IMR-90 (cell line): ENCODE data around the gene ZDHHC14. TPM values are rescaled to one million over a fixed set of nuclear protein-coding genes. Genes with fewer than 3 reads are reported as not detected.

ENCODE experiments used
- ATAC-seq: fragments of 200-7000 bp; cut with Tn5 transposase; 2 replicates; pipeline ENCODE4 v1.9.1; 2020; ENCODE audit warnings: low read depth, mild to moderate bottlenecking, moderate library complexity
- BruUV-seq: library from RNA; stranded (reverse); fragments of 400-500 nt; replicated peaks from 2 replicates; lab custom pipeline; 2021; lab: Mats Ljungman, UMichigan
- CTCF ChIA-PET: fragments of 300-600 bp; formaldehyde crosslinking; extraction: SDS; loops from one replicate; lab custom pipeline; 2021; ENCODE audit warnings: antibody characterized with exemption; lab: Yijun Ruan, JAX
- POLR2A ChIA-PET: fragments of 300-600 bp; sonication (Branson Sonifier 250); formaldehyde crosslinking; loops from one replicate; lab custom pipeline; 2022; ENCODE audit warnings: antibody characterized with exemption; ENCODE audit not compliant: unreplicated experiment; lab: Charles Lee
- DNase-seq: peaks from one replicate; pipeline ENCODE4 v3.0.0; 2013
- H2AFZ ChIP-seq: replicated peaks from 2 replicates; pipeline ENCODE3; 2013; ENCODE audit warnings: low read length, mild to moderate bottlenecking; ENCODE audit not compliant: poor library complexity
- H2AK5ac ChIP-seq: 2 replicates; pipeline ENCODE4 v1.6.1; 2013; ENCODE audit warnings: low read depth, low read length, inconsistent platforms
- H2AK9ac ChIP-seq: replicated peaks from 2 replicates; pipeline ENCODE3; 2013; ENCODE audit warnings: mild to moderate bottlenecking, low read depth, low read length, moderate library complexity; ENCODE audit not compliant: poor library complexity
- H2BK120ac ChIP-seq: 2 replicates; pipeline ENCODE4 v1.6.1; 2013; ENCODE audit warnings: low read depth, low read length, inconsistent platforms
- H2BK15ac ChIP-seq: 3 replicates; pipeline ENCODE4 v1.6.1; 2013; ENCODE audit warnings: low read depth, low read length, inconsistent platforms
- H2BK20ac ChIP-seq: 2 replicates; pipeline ENCODE4 v1.6.1; 2013; ENCODE audit warnings: low read depth, mild to moderate bottlenecking, inconsistent platforms, low read length, moderate library complexity
- H2BK5ac ChIP-seq: 2 replicates; pipeline ENCODE4 v1.6.1; 2013; ENCODE audit warnings: mild to moderate bottlenecking, low read depth, low read length, inconsistent platforms; ENCODE audit not compliant: poor library complexity, severe bottlenecking
- H3K14ac ChIP-seq: replicated peaks from 2 replicates; pipeline ENCODE4 v1.6.1; 2013; ENCODE audit warnings: low read depth, low read length, inconsistent platforms
- H3K18ac ChIP-seq: 2 replicates; pipeline ENCODE4 v1.6.1; 2013; ENCODE audit warnings: low read depth, low read length, control low read depth
- H3K23ac ChIP-seq: 2 replicates; pipeline ENCODE4 v1.6.1; 2013; ENCODE audit warnings: low read depth, low read length, inconsistent platforms
- H3K27ac ChIP-seq: 2 replicates; pipeline ENCODE4 v1.5.1; 2013; ENCODE audit warnings: mild to moderate bottlenecking, control low read depth, low read length; ENCODE audit not compliant: insufficient read depth
- H3K27me3 ChIP-seq: 2 replicates; pipeline ENCODE4 v1.6.1; 2013; ENCODE audit warnings: low read length; ENCODE audit not compliant: control insufficient read depth, insufficient read depth
- H3K36me3 ChIP-seq: 2 replicates; pipeline ENCODE4 v1.6.1; 2013; ENCODE audit warnings: low read length, mixed read lengths; ENCODE audit not compliant: control insufficient read depth, insufficient read depth
- H3K4ac ChIP-seq: 2 replicates; pipeline ENCODE4 v1.6.1; 2013; ENCODE audit warnings: low read depth, low read length, inconsistent platforms
- H3K4me1 ChIP-seq: 2 replicates; pipeline ENCODE4 v1.6.1; 2013; ENCODE audit warnings: low read length, mixed read lengths; ENCODE audit not compliant: control insufficient read depth, insufficient read depth
- H3K4me2 ChIP-seq: 2 replicates; pipeline ENCODE4 v1.6.1; 2013; ENCODE audit warnings: low read depth, mild to moderate bottlenecking, control low read depth, low read length, moderate library complexity
- H3K4me3 ChIP-seq: 2 replicates; pipeline ENCODE4 v1.5.1; 2013; ENCODE audit warnings: low read depth, mild to moderate bottlenecking, control low read depth, low read length, moderate library complexity; ENCODE audit not compliant: insufficient read depth
- H3K56ac ChIP-seq: 2 replicates; pipeline ENCODE4 v1.6.1; 2013; ENCODE audit warnings: low read length, inconsistent platforms; ENCODE audit not compliant: insufficient read depth; ENCODE audit errors: extremely low read depth
- H3K79me1 ChIP-seq, 2 experiments: 2 replicates each; pipeline ENCODE4 v1.6.1; 2013; ENCODE audit warnings: low read length in 2 of 2, inconsistent platforms in 1 of 2, low read depth in 1 of 2
- H3K9ac ChIP-seq: 2 replicates; pipeline ENCODE4 v1.6.1; 2013; ENCODE audit warnings: low read depth, low read length, control low read depth
- H3K9me1 ChIP-seq: 2 replicates; pipeline ENCODE4 v1.6.1; 2013; ENCODE audit warnings: low read length, inconsistent platforms; ENCODE audit not compliant: insufficient read depth
- H3K9me3 ChIP-seq: 2 replicates; pipeline ENCODE4 v1.6.1; 2013; ENCODE audit warnings: low read length; ENCODE audit not compliant: control insufficient read depth, insufficient read depth
- H4K20me1 ChIP-seq: 2 replicates; pipeline ENCODE4 v1.6.1; 2013; ENCODE audit warnings: low read length, inconsistent platforms; ENCODE audit not compliant: insufficient read depth
- H4K5ac ChIP-seq: 2 replicates; pipeline ENCODE4 v1.6.1; 2013; ENCODE audit warnings: mild to moderate bottlenecking, low read depth, low read length, control low read depth
- H4K8ac ChIP-seq, 2 experiments: 2 replicates each; pipeline ENCODE4 v1.6.1; 2013; ENCODE audit warnings: low read depth in 2 of 2, low read length in 2 of 2, control low read depth in 1 of 2, inconsistent platforms in 1 of 2
- H4K91ac ChIP-seq: 2 replicates; pipeline ENCODE4 v1.6.1; 2013; ENCODE audit warnings: low read depth, low read length, inconsistent platforms; ENCODE audit not compliant: insufficient read depth
- BHLHE40 ChIP-seq: fragments of 150-350 bp; IDR thresholded peaks from 2 replicates; pipeline ENCODE4 v1.6.1; 2016; ENCODE audit warnings: mild to moderate bottlenecking, low read depth, low read length
- CEBPB ChIP-seq: IDR thresholded peaks from 2 replicates; pipeline ENCODE4 v1.6.1; 2012; ENCODE audit warnings: low read depth, low read length, improper control_type of control experiment
- CHD1 ChIP-seq: IDR thresholded peaks from 2 replicates; pipeline ENCODE4 v1.6.1; 2012; ENCODE audit warnings: low read depth, low read length, improper control_type of control experiment
- FOS ChIP-seq: fragments of 150-350 bp; IDR thresholded peaks from 2 replicates; pipeline ENCODE4 v1.6.1; 2016; ENCODE audit warnings: low read depth, low read length
- MAFK ChIP-seq: IDR thresholded peaks from 2 replicates; pipeline ENCODE4 v1.6.1; 2012; ENCODE audit warnings: low read depth, low read length, improper control_type of control experiment
- MAZ ChIP-seq: IDR thresholded peaks from 2 replicates; pipeline ENCODE4 v1.6.1; 2012; ENCODE audit warnings: low read depth, mild to moderate bottlenecking, low read length, improper control_type of control experiment, moderate library complexity, borderline replicate concordance
- MXI1 ChIP-seq: IDR thresholded peaks from 2 replicates; pipeline ENCODE4 v1.6.1; 2012; ENCODE audit warnings: low read depth, mild to moderate bottlenecking, low read length, moderate library complexity, borderline replicate concordance
- NFE2L2 ChIP-seq: fragments of 150-350 bp; IDR thresholded peaks from 2 replicates; pipeline ENCODE4 v1.6.1; 2016; ENCODE audit warnings: low read depth, mild to moderate bottlenecking, low read length
- POLR2A ChIP-seq: IDR thresholded peaks from 2 replicates; pipeline ENCODE4 v1.6.1; 2012; ENCODE audit warnings: mild to moderate bottlenecking, low read depth, low read length
- RAD21 ChIP-seq: IDR thresholded peaks from 2 replicates; pipeline ENCODE4 v1.6.1; 2012; ENCODE audit warnings: low read length, improper control_type of control experiment
- RCOR1 ChIP-seq: IDR thresholded peaks from 2 replicates; pipeline ENCODE4 v1.6.1; 2012; ENCODE audit warnings: mild to moderate bottlenecking, low read length, improper control_type of control experiment; ENCODE audit not compliant: insufficient replicate concordance
- RFX5 ChIP-seq: IDR thresholded peaks from 2 replicates; pipeline ENCODE4 v1.8.0; 2012; ENCODE audit warnings: low read depth, mild to moderate bottlenecking, low read length, moderate library complexity
- SMC3 ChIP-seq: fragments of 150-350 bp; IDR thresholded peaks from 2 replicates; pipeline ENCODE4 v1.6.1; 2016; ENCODE audit warnings: low read depth, mild to moderate bottlenecking, antibody characterized with exemption, low read length, moderate library complexity
- WGBS, 2 experiments: methylation state at CpG; one replicate each; pipeline versions ENCODE4 v1.1.5 to v1.1.7; 2013; ENCODE audit warnings: missing lambda C conversion rate in 2 of 2; ENCODE audit not compliant: insufficient read length in 1 of 2; ENCODE audit errors: extremely low coverage in 2 of 2; 5-methylcytosine and 5-hydroxymethylcytosine counted together
- dilution Hi-C: fragments of 300-500 bp; cut with HindIII; formaldehyde crosslinking; loops from one replicate; pipeline ENCODE4 v1.14.3; 2018; ENCODE audit warnings: low sequenced_read_pairs; ENCODE audit not compliant: unreplicated experiment
- in situ Hi-C: fragments of 300-500 bp; cut with MboI; formaldehyde crosslinking; loops from 3 replicates; pipeline ENCODE4 v1.14.3; 2019; ENCODE audit warnings: low sequenced_read_pairs, inconsistent platforms, mixed read lengths
- intact Hi-C: fragments of 100-400 bp; cut with micrococcal nuclease; formaldehyde crosslinking; loops from 2 replicates; pipeline ENCODE4 v1.10.0; 2022
- polyA plus RNA-seq, 3 experiments: library from polyadenylated mRNA; depleted of rRNA; stranded (reverse); fragments of >200 nt; gene quantifications; 2 replicates each; pipeline ENCODE4 v1.2.3, GENCODE V29; 2012; ENCODE audit warnings: low replicate concordance in 1 of 3
- total RNA-seq: library from RNA; depleted of rRNA; stranded (reverse); fragments of >200 nt; gene quantifications from 2 replicates; pipeline ENCODE4 v1.2.3, GENCODE V29; 2012
- TF ChIP-seq, protein P1 (sequence below): fragments of 150-350 bp; IDR thresholded peaks from 2 replicates; pipeline ENCODE4 v1.6.1; 2017; ENCODE audit warnings: mild to moderate bottlenecking, antibody characterized with exemption, low read length, low read depth
- TF ChIP-seq, protein P2 (sequence below): fragments of 150-350 bp; IDR thresholded peaks from 2 replicates; pipeline ENCODE4 v1.6.1; 2016; ENCODE audit warnings: low read depth, mild to moderate bottlenecking, low read length, moderate library complexity, borderline replicate concordance

ZDHHC14 gene
- total and polyA plus RNA-seq, 2 of the 4 experiments (the other 2 are of a cell fraction): 0.90 to 2.0 TPM

DNA sequence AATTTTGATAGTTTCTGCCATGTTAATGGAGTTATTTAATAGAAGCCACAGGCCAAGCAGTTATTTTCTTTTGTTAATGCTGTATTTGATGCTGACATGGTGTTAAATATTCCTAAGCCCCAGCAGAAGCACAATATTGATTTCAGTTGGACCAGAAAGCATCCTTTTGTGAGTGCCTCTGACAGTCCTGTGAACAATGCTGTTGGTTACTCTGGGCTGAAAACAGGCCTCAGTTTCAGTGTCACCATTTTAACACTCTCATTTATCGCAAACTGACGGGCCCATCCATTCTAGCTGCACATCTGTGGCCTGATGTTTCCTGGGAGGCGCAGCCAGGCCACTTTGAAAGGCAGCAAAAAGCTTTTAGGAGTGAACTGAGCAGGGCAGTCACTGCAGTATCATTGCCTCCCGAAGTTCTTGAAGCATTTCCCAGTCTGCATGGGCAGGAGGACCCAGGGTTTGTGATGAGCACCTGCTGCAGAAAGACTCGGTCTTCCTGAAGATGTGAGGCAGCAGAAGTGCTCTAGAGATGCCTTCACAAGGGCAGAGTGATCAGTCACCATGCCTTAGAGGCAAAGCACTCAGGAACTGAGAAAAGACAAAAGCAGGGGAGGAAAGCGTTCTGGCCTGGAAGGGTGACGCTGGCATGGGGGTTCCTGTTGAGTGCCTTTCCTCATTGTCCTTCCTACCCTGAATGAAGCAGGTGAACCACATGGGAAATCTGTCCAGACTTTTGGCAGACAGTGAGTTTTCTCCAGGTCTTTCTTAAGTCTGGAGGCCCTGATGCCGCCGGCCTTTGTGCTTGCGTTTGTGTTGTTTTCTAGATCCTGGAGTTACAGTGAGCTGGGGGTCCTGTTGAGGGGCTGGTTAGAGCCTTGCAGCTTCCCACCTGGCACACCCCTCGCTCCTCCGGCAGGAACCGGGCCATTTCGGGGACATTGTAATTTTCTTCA, 74.0 kb downstream of the ZDHHC14 start:
- Histone ChIP-seq H3K36me3 (no peaks in the 10 kb centered on the region), H3K56ac (no peak overlapping the region), H4K91ac (no peak overlapping the region), H3K9ac (no peak overlapping the region), H3K18ac (no peak overlapping the region), H2BK20ac (no peak overlapping the region), H3K79me1 (no peaks in the 10 kb centered on the region; a peak in 1 of 4 replicates), H2BK15ac (no peak overlapping the region), H3K9me3 (no peaks in the 10 kb centered on the region), H3K23ac (no peak overlapping the region), H3K4me3 (no peak overlapping the region), H3K9me1 (no peaks in the 10 kb centered on the region), H2AK9ac (no peak overlapping the region), H2BK120ac (no peak overlapping the region), H3K27me3 (no peaks in the 10 kb centered on the region), H2AFZ (peak overlapping the region; percentile 36), H3K27ac (no peak overlapping the region), H2AK5ac (no peak overlapping the region), H2BK5ac (no peak overlapping the region), H3K4ac (no peak overlapping the region), H4K20me1 (no peaks in the 10 kb centered on the region), H3K14ac (no peak overlapping the region), H3K4me1 (no peaks in the 10 kb centered on the region), H3K4me2 (no peak overlapping the region), H4K8ac (no peak overlapping the region), H4K5ac (no peak overlapping the region)
- dilution Hi-C loops: no loop called here
- intact Hi-C loops: no loop called here
- no TSS peak for BruUV-seq
- POLR2A ChIA-PET: no interaction called here
- DNase-seq (no peak), ATAC-seq (no peak)
- in situ Hi-C loops: no loop called here
- 83% methylated on average over 7 of the region's 14 CpGs; no CpG with 5 or more reads in 1 of the 2 experiments for WGBS, 2 experiments
- CTCF ChIA-PET: no interaction called here
- TF ChIP-seq MAZ: no peak
- TF ChIP-seq RAD21: no peak
- TF ChIP-seq RFX5: no peak
- TF ChIP-seq, protein P1, sequence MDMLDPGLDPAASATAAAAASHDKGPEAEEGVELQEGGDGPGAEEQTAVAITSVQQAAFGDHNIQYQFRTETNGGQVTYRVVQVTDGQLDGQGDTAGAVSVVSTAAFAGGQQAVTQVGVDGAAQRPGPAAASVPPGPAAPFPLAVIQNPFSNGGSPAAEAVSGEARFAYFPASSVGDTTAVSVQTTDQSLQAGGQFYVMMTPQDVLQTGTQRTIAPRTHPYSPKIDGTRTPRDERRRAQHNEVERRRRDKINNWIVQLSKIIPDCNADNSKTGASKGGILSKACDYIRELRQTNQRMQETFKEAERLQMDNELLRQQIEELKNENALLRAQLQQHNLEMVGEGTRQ: no peak
- TF ChIP-seq BHLHE40: no peak
- no peak for TF ChIP-seq CHD1
- no peak for TF ChIP-seq NFE2L2
- TF ChIP-seq POLR2A: no peak
- TF ChIP-seq, protein P2, sequence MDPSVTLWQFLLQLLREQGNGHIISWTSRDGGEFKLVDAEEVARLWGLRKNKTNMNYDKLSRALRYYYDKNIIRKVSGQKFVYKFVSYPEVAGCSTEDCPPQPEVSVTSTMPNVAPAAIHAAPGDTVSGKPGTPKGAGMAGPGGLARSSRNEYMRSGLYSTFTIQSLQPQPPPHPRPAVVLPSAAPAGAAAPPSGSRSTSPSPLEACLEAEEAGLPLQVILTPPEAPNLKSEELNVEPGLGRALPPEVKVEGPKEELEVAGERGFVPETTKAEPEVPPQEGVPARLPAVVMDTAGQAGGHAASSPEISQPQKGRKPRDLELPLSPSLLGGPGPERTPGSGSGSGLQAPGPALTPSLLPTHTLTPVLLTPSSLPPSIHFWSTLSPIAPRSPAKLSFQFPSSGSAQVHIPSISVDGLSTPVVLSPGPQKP: no peak
- no peak for TF ChIP-seq CEBPB
- no peak for TF ChIP-seq MXI1
- no peak for TF ChIP-seq FOS
- no peak for TF ChIP-seq MAFK
- no peak for TF ChIP-seq SMC3
- TF ChIP-seq RCOR1: no peak
